CD4-positive, alpha-beta T cell treated with Interleukin-21 for 1 hour (primary cell): Measurements from ENCODE around the gene TMEM272.
"Not testable (repeated sequence)": the region's sequence is repeated elsewhere in the genome, so short reads cannot be mapped to it uniquely, and the experiment has no call there.

Source experiments
- DNase-seq: peaks from one replicate; pipeline ENCODE4 v3.0.0-alpha.2; 2020

The TMEM272 gene

DNA sequence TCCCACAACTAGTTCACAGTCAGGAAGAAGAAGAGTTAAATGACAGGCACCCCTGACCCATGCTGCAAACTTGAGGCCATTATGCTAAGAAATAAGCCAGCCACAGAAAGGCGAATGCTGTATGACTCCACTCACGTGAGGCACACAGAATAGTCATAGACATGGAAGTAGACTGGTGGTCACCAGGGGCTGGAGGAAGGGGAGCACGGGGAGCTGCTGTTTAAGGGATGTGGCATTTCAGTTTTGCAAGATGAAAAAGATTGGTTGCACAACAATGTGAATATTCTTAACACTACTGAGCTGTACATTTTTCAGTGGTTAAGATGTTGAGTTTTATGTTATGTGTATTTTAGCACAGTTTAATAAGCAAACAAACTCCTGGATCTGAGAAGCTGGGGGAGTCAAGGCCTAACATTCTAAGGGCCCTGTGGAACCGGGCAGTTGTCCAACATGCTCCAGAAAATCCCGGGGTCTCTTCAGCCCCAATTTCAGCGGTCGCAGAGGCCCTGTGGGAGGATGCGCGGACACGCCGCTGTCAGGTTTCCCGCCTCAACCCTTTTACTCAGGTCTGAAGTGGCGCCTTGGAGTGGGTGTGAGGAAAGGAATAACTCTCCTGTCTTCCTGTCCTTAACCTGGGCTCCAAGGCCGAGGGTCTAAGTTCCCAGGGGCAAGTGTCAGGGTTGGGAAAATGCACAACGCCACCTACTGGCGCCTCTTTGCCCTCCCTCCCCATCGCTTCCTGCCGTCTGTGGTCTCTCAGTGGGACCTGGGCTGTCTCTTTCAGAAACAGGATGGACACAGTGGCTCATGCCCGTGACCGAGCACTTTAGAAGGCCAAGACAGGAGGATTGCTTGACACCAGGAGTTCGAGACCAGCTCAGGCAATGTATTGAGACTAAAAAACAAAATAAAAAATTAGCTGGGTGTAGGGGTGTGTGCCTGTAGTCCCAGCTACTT is 4.4 kb upstream of the TMEM272 start:
- peak; percentile 28 for DNase-seq

DNA sequence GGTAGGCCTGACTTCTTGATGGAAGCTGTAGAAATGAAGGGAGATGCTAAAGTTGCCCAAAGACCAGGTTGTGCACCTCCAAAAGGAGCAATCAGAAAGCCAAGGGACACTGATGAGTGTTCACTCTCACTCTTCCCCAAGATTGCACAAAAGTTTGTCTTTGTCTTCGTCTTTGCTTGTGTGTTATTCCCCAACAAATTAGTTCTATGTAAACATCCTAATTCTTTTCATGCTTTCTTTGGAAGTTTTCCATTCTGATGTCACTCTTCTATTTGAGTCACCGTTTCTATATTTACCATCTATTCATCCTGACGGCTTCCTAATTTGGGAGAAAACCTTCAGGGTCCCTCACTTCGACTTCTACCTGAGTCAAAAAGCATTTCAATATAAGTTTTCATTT is 3.7 kb upstream of the TMEM272 start:
- no peak for DNase-seq

DNA sequence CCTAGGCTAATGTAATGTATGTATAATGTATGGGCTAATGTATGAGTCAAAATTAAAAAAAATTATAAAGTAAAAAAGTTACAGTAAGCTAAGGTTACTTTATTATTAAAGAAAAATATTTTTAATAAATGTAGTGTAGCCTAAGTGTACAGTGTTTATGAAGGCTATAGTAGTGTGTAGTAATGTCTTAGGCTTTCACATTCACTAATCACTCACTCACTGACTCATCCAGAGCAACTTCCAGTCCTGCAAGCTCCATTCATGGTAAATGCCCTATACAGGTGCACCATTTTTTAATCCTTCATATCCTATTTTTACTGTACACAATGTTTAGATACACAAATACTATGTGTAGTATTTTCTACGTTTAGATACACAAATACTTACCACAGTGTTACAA is 1.8 kb upstream of the TMEM272 start:
- no peak for DNase-seq

DNA sequence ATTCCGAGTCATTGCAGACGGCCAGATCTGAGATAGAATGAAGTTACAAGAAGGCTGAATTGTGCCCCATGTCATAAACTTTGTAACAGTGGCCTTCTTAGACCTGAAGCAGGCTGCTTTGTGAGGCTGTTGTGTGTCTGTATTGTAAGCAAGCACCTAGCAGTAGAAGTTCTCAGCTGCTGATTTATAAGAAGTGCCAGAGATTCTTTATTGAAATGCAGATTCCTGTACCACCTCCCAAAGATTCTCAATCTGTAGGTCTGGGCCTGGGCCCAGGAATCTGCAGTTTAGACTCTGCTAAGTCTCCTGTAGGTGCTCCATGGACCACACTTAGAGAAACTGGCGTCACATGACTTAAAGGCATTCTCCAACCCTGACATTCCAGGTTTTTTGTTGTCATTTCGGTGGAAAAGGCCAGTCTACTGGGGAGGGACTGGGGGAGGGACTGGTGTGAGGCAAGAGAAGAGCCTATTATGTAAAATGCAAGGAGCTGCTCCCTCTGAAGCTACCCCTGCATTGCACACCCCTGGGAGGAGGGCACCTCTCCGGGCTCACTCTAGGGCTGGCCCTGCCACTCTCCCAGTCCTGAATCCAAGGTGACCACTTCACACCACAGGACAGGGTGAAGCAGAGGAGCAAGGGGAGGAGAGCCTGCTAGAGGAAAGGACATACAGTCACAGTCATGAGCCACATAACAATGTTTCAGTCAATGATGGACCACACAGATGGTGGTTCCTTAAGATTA is 769 bp upstream of the TMEM272 start:
- no peak for DNase-seq

DNA sequence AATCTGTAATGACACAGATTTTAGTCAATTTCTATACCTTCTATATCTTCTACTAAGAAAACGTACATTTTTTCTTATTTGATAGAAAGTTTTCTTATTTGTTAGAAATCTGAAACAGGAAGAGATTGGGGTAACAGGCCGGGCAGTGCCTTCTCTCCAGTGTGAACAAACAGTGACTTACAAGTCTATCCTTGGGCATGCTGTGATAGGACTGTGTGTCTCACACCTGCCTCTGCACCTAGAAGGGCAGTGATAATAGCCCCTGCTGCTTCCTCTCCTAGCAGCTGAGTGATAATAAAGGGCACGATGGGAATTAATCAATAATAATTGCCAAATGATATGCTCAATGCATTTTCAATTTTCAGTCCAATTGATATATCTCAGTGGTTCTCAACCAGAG is 1.4 kb downstream of the TMEM272 start:
- no peak for DNase-seq

DNA sequence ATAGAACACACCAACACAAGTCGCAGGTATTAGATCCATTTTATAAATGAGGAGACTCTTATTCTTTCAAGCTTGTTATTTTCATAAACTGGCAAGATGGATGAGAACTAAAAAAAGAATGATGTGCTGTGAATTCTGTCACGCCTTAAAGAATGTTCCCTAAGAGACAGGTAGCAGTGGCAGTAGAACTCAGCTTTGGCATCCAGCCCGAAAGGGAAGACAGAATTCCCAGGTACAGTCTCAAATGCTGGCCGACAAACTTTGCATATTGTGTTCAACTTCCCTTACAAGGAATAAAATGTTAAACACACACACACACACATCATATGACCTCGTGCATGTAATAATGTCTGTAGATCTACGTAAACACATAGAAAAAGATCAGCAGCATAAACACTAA is 3.2 kb downstream of the TMEM272 start:
- DNase-seq, result no peak

DNA sequence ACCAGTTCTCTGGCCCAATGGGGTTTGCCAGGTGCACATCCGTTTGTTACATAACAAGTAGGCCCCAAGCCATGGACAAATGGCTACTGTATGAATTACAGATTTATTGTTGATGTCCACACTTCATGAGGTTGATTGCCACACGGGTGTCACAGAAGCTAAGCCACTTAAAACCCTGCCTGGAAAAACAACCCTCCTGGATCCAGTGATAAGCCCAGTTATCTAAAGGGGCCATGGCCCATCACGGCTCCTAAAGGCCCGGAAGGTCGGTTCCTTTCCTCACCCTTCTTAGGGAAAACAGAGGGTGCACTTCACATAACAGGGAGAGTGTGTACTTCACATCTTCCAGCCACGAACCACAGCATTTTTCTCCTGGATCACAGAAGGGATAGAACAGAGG is 4.1 kb downstream of the TMEM272 start:
- DNase-seq, result no peak

DNA sequence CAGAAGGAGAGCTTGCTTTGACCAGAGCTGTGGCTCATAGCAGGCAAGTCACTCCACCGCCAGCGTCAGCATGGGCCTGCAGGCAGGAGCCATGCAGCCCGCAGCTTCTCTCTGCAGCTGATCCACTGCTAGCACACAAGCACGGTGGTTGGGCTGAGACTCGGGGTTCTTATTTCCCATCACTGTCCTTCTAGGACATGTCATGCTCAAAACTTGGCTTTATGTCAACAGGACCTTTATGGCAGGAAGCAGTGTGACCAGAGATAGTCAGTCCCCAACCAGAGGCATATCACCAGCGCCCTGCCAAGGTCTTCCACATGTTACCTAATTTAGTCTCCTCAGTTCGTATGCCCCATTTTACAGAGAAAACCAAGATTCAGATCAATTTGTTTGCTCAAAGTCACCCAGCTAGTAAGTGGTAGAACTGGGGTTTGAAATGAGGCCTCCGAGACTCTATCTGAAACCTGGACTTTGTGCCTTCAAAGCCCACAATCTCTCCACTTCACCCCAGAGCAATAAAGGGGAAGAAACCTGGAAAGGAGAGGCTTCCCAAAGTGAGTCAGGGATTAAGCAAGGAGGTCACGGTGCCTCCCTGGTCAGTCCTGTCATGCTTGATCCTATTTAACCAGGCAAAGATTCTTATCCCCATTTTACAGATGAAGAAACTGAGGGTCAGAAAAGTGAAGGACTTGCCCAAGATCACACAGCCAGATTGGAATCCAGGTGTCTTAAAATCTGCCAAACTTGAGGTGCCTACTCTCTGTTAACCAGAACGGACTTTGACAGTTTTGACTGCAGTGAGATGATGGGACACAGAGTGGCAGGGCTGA is 5.1 kb downstream of the TMEM272 start:
- no peak for DNase-seq

DNA sequence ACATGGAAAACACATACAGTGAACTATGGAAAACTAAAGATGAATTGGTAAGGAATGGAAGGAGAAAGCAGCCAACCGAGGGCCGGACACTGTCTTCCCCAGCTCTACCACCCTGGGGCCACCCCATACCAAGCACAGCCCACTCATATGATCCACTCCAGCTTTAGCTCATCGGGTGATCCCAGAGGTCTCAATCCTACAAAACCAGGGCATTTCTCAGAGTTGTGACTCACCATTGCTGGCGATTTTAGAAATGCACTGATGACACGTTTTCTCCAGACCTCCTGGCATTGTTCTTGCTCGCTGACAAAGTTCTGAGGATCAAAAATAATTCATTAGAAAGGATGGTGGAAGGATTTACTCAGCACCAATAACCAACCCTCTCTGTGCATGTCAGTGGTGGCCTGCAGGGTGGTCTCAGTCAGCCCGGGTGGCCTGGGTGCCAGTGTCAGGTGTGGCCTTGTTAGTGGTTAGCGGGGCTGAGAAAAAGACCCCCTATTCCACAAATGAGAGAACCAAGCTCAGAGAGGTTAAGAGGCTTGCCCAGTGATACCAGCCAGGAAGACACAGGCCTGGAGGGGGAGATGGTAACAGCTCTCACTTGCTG is 6.6 kb downstream of the TMEM272 start:
- DNase-seq, result no peak

DNA sequence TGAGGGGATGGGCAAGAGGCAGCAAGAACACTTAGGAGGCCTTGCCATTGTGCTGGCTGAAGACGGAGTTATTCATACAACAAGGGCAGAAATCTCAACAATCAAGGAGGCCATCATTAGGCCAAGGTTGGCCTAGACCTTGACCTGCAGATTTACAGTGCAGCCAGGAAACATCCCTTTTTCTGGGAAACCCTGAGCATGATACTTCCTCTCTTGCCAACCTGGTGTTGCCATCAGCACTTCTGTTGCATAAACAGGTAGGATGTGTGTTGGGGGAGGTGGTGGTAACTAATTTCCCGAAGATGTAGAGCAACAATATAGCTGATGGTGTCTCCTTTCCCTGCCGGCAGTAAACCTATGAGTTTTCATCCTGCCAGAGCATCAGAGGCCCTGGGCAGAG is 8.0 kb downstream of the TMEM272 start:
- DNase-seq, result no peak

DNA sequence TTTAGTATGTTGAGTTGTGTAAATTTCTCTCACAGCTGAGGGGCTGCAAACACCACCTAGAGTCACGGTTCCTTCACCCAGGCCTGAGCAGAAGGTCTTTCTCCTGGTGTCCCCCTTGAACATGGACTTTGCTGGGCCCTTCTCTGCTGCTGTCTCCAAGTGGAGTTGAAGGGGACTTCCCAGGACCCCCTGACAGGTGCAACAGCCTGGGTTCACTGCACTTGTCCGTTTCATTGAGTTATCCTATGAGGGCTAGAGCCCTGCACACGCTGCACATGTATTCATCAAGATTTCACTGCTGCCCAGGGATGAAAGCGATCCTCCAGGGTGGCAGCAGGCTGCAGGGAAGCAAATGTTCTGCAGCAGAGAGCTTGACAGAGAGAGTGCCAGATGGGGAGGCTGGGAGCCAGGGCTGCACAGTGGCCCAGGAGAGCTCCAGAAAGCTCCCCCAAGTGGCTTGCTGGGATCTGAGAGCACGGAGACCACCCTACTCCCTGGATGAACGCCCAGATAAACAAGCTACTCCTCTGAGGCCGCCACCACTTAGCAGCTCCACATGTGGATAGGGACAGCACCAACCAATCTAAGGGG is 10.3 kb downstream of the TMEM272 start:
- no peak for DNase-seq

DNA sequence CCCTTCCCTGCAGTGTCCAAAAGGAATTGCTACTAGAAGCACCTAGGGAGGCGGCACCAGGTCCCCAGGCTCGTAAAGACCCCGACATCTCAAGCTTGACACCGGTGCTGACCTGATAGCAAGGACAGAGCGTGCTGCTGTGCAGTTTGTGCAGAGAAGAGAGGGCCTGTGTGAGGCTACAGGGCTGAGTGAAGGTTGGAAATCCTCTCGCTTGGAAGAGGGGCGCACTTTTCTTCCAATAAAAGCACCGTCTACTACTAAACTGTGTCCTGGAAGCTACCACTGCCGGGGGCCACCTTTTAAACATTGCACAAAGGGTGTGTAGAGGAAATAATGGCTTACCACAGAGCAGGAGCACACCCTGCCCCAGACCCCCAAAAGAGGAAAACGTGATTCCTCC is 11.0 kb downstream of the TMEM272 start:
- no peak for DNase-seq

DNA sequence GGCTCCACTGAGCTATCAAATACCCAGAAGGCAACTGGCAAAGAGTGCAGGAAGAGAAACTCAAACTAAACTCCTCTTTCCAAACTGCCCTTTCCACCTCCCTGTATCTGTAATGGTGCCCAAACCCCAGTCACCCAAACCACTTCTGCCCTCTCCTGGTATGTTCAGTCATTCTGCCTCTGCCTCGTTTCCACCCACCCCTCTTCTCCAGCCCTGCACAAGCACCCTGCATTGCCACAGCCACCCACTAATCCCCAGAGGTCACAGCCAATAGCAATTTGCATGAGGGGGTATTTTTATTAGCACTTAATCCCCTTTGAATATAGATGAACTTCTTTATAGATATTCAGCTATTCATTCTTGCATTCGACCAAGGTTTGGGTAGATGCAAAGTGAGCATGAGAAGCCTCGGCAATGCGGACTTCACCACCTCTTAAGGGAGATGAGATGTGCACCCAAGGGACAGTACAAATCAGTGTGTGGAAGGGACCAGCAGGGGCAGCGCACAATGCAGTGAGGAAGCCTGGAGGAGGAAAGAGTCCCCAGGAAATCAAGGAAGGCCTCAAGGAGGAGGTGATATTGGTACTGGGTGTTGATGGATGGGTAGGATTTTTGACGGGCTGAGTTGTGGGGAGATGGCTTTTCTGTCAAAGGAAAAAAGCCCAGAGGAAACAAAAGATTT is 12.4 kb downstream of the TMEM272 start:
- DNase-seq, result peak; percentile 77

DNA sequence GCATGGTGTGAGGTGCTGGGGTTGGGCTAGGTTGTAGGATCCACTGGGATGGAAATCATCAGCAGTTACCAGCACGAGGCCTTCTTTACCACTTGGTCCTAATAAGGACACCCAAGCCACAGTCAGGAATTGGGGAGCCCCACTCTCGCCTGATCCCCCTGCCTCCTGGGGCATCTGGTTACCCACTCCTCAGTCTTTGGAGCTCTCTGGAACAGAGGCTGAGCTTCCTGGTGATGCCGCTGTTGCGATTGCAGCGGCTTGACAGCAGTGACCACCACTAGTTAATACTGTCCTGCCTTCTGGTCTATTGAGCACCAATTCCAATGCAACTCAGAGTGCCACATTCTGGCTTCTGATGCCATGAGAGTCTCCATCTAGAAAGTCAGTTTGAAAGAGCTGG is 13.5 kb downstream of the TMEM272 start:
- DNase-seq, result no peak

DNA sequence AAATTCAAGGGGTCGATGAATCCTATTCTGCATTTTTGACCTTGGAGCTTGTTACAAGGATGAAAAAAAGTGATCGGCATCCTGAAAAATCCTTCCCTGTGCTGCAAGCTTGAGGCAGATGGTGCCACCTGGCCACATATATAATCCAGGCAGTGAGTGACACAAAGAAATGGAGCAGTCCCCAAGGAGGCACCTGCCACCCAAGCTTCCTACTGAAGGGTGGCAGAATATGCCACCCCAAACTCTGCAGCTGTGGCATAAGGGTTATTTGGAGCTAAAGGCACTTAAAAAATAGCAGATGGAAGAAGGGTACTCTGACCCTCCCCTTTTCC is 15.4 kb downstream of the TMEM272 start:
- DNase-seq, result no peak

DNA sequence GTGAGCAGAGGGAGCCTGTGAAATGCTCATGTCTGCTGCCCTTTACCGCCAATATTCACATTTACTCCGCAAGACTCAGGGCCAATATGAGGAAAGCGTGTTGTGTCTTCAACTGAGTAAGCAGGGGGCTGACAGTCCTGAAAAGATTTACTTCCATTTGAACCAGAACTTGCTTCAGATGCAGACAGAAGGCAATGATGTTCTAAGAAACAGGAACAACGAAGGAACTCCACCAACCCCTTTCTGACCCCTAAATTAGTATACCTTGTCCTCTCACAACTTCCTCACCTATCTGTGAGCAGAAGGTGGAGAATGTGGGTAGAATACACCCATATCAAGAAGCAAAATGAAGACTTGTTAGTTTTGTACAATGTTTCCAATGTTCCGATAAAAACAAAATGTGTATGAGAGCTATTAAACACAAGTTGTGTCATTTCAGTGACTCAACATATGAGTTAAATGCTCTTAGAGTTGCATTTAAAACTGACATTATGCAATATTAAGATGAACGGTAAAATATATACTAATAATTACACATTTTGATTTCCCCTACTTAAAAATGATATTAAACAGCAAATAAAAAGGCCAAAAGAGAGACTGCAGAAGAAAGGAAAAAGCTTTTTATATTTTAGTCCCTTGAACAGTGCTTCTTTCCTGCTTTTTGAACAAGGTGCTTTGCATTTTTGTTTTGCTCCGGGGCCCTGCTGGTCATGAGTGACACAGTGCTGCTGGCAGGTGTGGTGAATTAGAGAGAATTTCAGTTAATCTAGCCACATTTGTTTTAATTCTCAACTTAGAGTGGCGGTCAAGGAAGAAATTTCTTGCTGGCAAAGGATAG is 16.0 kb downstream of the TMEM272 start:
- no peak for DNase-seq

DNA sequence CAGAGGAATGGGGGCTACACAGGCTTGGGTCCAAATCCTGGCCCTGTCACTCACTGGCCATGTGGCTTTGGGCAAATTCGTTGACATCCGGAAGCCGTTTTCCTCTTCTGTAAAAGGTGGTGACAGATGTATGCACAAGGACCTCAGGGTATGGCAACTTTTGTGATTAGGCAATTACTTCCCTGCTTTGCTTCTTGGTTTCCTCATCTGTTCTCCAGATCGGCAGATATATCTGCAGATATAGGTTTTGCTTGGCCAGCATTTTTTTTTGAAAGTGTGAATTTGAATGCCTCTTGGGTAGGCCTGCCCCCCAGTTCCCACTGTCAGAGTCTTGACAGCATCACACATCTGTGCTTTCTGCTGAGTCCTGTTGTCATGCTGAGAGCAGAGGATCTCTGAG is 17.7 kb downstream of the TMEM272 start:
- DNase-seq, result no peak

DNA sequence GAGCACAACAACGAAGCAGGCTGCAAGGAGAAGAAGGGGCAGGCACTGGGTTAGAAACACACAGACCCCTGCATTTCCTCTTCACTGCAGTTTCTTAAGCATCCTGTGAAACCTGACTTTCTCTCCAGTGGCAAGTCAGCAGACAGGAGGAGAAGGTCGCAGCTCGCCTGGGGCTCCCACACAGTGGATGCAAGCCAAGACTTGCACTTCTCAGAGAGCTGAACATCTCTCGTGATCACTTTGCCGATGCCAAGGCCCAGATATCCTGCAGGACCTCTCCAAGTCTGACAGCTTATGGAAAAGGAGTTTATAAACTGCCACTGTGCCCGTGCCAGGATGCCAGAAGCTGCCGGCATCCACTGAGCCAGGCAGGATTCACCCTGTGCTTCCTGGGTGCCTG is 18.4 kb downstream of the TMEM272 start:
- no peak for DNase-seq

DNA sequence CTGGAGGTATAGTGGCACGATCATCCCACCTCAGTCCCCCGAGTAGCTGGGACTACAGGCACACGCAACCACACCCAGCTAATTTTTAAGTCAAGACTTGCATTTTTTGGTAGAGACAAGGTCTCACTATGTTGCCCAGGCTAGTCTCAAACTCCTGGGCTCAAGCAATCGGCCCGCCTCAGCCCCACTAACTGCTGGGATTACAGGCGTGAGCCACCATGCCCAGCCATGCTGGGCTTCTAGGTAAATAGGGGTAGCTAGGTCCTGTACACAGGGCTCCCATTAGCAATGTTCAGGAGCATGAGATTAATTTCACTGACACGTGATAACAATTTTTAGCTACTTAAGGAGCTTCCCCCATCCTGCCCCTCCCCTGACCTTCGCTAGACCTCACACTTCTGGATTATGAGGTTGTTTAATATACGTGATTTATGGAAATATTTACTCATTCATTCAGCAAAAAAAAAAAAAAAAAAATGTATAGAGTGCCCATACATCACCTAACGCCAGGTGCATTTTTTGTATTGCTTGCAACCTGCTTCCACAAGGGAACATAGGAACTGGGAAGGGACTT is 19.2 kb downstream of the TMEM272 start:
- no peak for DNase-seq

DNA sequence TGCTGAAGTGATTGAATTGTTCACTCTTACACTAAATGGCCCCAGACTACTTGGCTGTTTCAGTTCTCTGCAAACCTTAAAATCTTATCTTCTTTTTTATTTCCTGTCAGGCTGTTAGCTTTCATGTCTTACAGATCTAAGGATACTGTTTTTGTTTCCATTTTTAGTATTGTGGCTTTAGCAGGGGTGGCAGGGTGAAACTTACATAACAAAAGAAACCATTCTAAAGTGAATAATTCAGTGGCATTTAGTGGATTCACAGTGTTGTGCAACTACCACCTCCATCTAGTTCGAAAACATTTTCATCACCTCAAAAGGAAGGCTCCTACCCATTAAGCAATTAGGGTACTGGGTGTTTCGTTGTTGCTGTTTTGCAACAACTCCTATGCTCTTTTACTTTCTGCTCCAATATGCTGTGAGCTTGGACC is 19.8 kb downstream of the TMEM272 start:
- peak; percentile 73 for DNase-seq

DNA sequence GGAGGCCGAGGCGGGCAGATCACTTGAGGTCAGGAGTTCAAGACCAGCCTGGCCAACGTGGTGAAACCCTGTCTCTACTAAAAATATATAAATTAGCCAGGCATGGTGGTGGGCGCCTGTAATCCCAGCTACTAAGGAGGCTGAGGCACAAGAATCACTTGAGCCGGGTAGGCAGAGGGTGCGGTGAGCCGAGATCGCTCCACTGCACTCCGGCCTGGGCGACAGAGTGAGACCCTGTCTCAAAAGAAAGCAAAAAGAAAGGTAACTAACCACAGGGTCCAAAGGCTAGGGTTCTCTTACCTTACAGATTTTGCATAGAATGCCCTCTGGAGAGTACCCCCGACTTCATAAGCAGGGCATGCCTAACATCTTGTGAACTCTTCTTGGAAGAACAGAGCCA is 20.3 kb downstream of the TMEM272 start:
- not testable (repeated sequence) for DNase-seq
